ENCODE results near the gene EWSR1. TPM values are rescaled to one million over a fixed set of nuclear protein-coding genes. Genes with fewer than 3 reads are reported as not detected.
A peak's percentile ranks its signal among the peaks of the same experiment; 100 is the strongest.

The EWSR1 gene
- total RNA-seq, 3 donors from 2014 or later (not counting 1 experiment from before 2014, with no cell fraction given), result 366 to 387 (median 382) TPM

DNA sequence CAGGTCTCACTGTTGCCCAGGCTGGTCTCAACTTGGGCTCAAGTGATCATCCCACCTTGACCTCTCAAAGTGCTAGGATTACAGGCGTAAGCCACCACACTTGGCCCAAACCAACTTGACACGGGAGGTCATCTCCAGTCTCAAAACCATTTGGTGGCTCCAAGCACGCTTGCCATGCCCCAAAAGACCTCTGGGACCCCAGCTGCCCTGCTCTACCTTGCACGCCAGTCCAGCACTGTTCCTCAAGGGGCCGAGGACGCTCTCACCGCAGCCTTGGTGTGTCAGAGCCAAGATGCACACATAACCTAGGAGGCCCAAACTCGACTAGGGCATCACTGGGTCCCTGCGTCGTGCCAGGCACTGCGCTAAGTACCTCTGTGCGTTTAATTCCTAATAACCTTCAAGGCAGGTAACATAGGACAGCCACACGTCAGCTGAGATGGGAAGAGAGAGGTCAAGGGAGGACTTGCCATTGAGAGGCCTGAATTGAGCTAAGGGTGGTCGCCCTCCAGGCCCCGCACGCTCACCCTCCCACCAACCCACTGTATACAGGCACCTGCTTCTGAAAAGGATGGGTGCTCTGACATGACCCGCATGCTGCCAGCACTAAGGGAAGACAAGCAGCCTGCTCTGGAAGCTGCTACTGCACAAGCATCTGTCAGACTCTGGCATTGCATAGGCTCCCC is 33.8 kb downstream of the EWSR1 start:
- ATAC-seq (peak in 1 of 3 donors; percentile 12), DNase-seq (no peak)
- H3K27me3 ChIP-seq (ENCODE audit: control insufficient read depth, insufficient read depth, low read length), result peaks cover 13% of the 10 kb centered on the region
- TF ChIP-seq, protein P1, sequence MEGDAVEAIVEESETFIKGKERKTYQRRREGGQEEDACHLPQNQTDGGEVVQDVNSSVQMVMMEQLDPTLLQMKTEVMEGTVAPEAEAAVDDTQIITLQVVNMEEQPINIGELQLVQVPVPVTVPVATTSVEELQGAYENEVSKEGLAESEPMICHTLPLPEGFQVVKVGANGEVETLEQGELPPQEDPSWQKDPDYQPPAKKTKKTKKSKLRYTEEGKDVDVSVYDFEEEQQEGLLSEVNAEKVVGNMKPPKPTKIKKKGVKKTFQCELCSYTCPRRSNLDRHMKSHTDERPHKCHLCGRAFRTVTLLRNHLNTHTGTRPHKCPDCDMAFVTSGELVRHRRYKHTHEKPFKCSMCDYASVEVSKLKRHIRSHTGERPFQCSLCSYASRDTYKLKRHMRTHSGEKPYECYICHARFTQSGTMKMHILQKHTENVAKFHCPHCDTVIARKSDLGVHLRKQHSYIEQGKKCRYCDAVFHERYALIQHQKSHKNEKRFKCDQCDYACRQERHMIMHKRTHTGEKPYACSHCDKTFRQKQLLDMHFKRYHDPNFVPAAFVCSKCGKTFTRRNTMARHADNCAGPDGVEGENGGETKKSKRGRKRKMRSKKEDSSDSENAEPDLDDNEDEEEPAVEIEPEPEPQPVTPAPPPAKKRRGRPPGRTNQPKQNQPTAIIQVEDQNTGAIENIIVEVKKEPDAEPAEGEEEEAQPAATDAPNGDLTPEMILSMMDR (IDR thresholded peaks at IDR 0.05), result no peak
- intact Hi-C loops (cut with micrococcal nuclease), result no loop called here
- H3K36me3 ChIP-seq (ENCODE audit: control insufficient read depth, insufficient read depth, low read length), result peaks cover 39% of the 10 kb centered on the region
- peaks cover 10% of the 10 kb centered on the region for H3K4me1 ChIP-seq (ENCODE audit: control insufficient read depth, insufficient read depth, low read length)
- H3K9me3 ChIP-seq (ENCODE audit: control insufficient read depth, insufficient read depth, low read length), result no peaks in the 10 kb centered on the region
- H3K4me3 ChIP-seq (ENCODE audit: low read length), result no peak overlapping the region
- 93% methylated on average over 17 of the region's 17 CpGs for WGBS (ENCODE audit: insufficient coverage)
- Mint-ChIP-seq H3K27me3 (ENCODE audit: low read depth in 2 of 2) (peaks cover 0 to 18% of the 10 kb centered on the region in 2 donors), H3K4me3 (no peak overlapping the region), H3K4me1 (peaks cover 8 to 31% of the 10 kb centered on the region in 2 donors), H3K36me3 (peaks cover 19% of the 10 kb centered on the region), H3K9me3 (no peaks in the 10 kb centered on the region), H3K27ac (peak overlapping the region; percentile 59 to 73)
- no peak overlapping the region for H3K27ac ChIP-seq (ENCODE audit: low read length)

DNA sequence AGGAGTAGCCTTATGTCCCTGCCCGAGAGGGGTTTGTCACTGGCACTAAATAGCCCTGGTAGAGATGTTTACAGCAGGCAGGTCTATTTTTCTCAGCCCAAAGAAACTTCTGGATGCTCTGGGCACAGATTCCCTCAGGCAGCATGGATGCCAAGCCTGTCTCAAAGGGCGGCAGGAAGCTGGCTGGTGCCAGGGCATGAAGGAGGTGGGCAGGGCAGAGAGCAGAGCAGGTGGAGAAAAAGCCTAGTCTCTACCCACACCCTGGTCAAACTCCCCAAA is 34.3 kb downstream of the EWSR1 start:
- intact Hi-C loops (cut with micrococcal nuclease), result no loop called here

DNA sequence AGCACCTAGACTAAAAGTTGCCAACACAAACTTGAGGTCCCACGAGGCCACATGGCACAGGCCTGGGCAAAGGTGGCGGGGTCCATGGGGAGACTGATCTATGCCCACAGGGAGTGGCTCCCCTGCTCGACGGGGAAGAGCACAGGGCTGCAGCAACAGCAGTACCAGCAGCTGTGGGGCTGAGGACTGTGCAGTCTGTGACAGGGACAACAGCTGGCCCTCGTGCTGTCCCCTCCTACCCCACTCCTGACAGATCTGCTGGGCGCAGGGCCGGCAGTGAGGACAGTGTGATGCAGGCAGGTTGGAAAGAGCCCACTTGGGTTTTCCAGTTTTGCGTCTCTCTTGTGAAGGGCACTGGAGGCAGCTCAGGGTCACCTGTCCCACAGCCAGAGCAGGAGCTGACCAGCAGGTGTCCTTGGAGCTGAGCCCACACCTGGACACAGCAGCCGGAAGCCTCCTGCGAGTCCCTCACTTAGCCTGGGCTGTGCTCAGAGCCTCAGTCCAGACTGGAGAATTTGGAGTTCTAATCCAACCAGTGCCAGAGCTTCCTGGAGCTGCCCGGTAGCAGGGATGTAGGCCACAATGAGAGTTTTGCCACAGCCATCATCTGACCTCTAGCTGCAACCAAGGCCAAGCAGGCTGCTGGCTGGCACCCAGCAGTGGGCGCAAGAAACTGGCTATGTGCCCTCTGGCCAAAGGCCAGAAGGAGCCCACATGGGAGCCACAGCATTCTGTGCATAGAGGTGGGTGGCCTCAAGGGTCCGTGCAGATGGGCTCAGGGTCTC is 34.8 kb downstream of the EWSR1 start:
- Histone ChIP-seq H3K4me1 (ENCODE audit: control insufficient read depth, insufficient read depth, low read length) (peaks cover 10% of the 10 kb centered on the region), H3K27me3 (ENCODE audit: control insufficient read depth, insufficient read depth, low read length) (peaks cover 13% of the 10 kb centered on the region), H3K4me3 (ENCODE audit: low read length) (no peak overlapping the region), H3K36me3 (ENCODE audit: control insufficient read depth, insufficient read depth, low read length) (peaks cover 29% of the 10 kb centered on the region), H3K27ac (ENCODE audit: low read length) (no peak overlapping the region), H3K9me3 (ENCODE audit: control insufficient read depth, insufficient read depth, low read length) (no peaks in the 10 kb centered on the region)
- TF ChIP-seq, protein P1 (IDR thresholded peaks at IDR 0.05), result no peak
- Mint-ChIP-seq H3K27ac (no peak overlapping the region), H3K4me1 (peaks cover 8 to 36% of the 10 kb centered on the region in 2 donors), H3K27me3 (ENCODE audit: low read depth in 2 of 2) (peaks cover 0 to 24% of the 10 kb centered on the region in 2 donors), H3K4me3 (no peak overlapping the region), H3K9me3 (no peaks in the 10 kb centered on the region), H3K36me3 (peaks cover 12% of the 10 kb centered on the region)
- WGBS (ENCODE audit: insufficient coverage), result 75% methylated on average over 13 of the region's 13 CpGs
- no peak for ATAC-seq
- no peak for DNase-seq
- intact Hi-C loops (cut with micrococcal nuclease), result no loop called here

More for the DNA sequence above, 34.3 kb downstream of the EWSR1 start:
- Mint-ChIP-seq H3K4me3 (no peak overlapping the region), H3K27ac (no peak overlapping the region), H3K27me3 (ENCODE audit: low read depth in 2 of 2) (peaks cover 0 to 20% of the 10 kb centered on the region in 2 donors), H3K9me3 (no peaks in the 10 kb centered on the region), H3K4me1 (peaks cover 8 to 32% of the 10 kb centered on the region in 2 donors), H3K36me3 (peaks cover 17% of the 10 kb centered on the region)
- no peak for DNase-seq
- Histone ChIP-seq H3K36me3 (ENCODE audit: control insufficient read depth, insufficient read depth, low read length) (peaks cover 34% of the 10 kb centered on the region), H3K4me3 (ENCODE audit: low read length) (no peak overlapping the region), H3K4me1 (ENCODE audit: control insufficient read depth, insufficient read depth, low read length) (peaks cover 10% of the 10 kb centered on the region), H3K9me3 (ENCODE audit: control insufficient read depth, insufficient read depth, low read length) (no peaks in the 10 kb centered on the region), H3K27ac (ENCODE audit: low read length) (no peak overlapping the region), H3K27me3 (ENCODE audit: control insufficient read depth, insufficient read depth, low read length) (peaks cover 13% of the 10 kb centered on the region)
- WGBS (ENCODE audit: insufficient coverage), result 81% methylated on average over 2 of the region's 2 CpGs
- TF ChIP-seq, protein P1 (IDR thresholded peaks at IDR 0.05), result no peak
- no peak for ATAC-seq

All from natural killer cell (primary cell).